Neural progenitor cell (in vitro differentiated cells): ENCODE measurements around the gene SHC3.

Experiments
- CTCF ChIP-seq: fragments of 200-600 bp; sonication (generic); IDR thresholded peaks from 2 replicates; pipeline ENCODE4 v1.5.1; 2017; ENCODE audit warnings: antibody characterized with exemption, mild to moderate bottlenecking
- EZH2 ChIP-seq: fragments of 200-600 bp; sonication (generic); IDR thresholded peaks from 2 replicates; pipeline ENCODE4 v1.6.1; 2017; ENCODE audit warnings: antibody characterized with exemption, mild to moderate bottlenecking, moderate library complexity
- EZH2phosphoT487 ChIP-seq: fragments of 200-600 bp; sonication (generic); IDR thresholded peaks from 2 replicates; pipeline ENCODE4 v1.6.1; 2017; ENCODE audit warnings: antibody characterized with exemption

GRCh38 chr9:89149726-89150125 is 28.9 kb downstream of the SHC3 start:
- TF ChIP-seq CTCF, result no peak
- TF ChIP-seq EZH2phosphoT487, result no peak
- no peak for TF ChIP-seq EZH2
